H1 (cell line): Measurements from ENCODE around the gene SELENOV. TPM values are rescaled to one million over a fixed set of nuclear protein-coding genes. Genes with fewer than 3 reads are reported as not detected.
A peak's percentile ranks its signal among the peaks of the same experiment; 100 is the strongest.

ENCODE experiments used
- EZH2 ChIP-seq: fragments of 200-600 bp; sonication (generic); IDR thresholded peaks from 2 replicates; pipeline ENCODE4 v1.7.1; 2012; ENCODE audit warnings: low read depth, mild to moderate bottlenecking, moderate library complexity, low read length, inconsistent platforms; ENCODE audit not compliant: severe bottlenecking
- GABPA ChIP-seq: IDR thresholded peaks from 2 replicates; pipeline ENCODE4 v1.6.1; 2011; ENCODE audit warnings: mild to moderate bottlenecking, low read length, moderate library complexity, borderline replicate concordance; ENCODE audit not compliant: insufficient read depth
- KDM1A ChIP-seq: fragments of 200-600, 300-600 bp; sonication (generic); IDR thresholded peaks from 2 replicates; pipeline ENCODE4 v1.7.1; 2016; ENCODE audit warnings: mild to moderate bottlenecking, low read length, borderline replicate concordance
- RBBP5 ChIP-seq: IDR thresholded peaks from 2 replicates; pipeline ENCODE4 v1.7.1; 2012; ENCODE audit warnings: low read depth, mild to moderate bottlenecking, inconsistent platforms, low read length, moderate library complexity, borderline replicate concordance
- polyA plus RNA-seq, 7 experiments: library from polyadenylated mRNA; depleted of rRNA in 3 of 7; stranded (reverse) in 5 of 7; unstranded in 2 of 7; fragments of >200 nt in 5 of 7; fragments of 200-250 nt in 2 of 7; gene quantifications; 1 replicate in 5 of 7; 2 replicates in 1 of 7; 4 replicates in 1 of 7; pipeline versions ENCODE4 v1.2.1 to v1.2.3, GENCODE V29; 2011 to 2013; ENCODE audit warnings: missing spikeins in 2 of 7, mixed read lengths in 2 of 7
- total RNA-seq: library from RNA; stranded (reverse); fragmentation: NEBNext Ultra II Directional; extraction: Animal tissue kit (Norgen Biotek cat#: 25700); gene quantifications from 2 replicates; pipeline ENCODE4 v1.2.1, GENCODE V29; 2021

Gene SELENOV
- total and polyA plus RNA-seq, 2 of the 8 experiments (the other 6 are each of a cell fraction or from before 2014, with no cell fraction given): 8.4 to 10.7 TPM

DNA sequence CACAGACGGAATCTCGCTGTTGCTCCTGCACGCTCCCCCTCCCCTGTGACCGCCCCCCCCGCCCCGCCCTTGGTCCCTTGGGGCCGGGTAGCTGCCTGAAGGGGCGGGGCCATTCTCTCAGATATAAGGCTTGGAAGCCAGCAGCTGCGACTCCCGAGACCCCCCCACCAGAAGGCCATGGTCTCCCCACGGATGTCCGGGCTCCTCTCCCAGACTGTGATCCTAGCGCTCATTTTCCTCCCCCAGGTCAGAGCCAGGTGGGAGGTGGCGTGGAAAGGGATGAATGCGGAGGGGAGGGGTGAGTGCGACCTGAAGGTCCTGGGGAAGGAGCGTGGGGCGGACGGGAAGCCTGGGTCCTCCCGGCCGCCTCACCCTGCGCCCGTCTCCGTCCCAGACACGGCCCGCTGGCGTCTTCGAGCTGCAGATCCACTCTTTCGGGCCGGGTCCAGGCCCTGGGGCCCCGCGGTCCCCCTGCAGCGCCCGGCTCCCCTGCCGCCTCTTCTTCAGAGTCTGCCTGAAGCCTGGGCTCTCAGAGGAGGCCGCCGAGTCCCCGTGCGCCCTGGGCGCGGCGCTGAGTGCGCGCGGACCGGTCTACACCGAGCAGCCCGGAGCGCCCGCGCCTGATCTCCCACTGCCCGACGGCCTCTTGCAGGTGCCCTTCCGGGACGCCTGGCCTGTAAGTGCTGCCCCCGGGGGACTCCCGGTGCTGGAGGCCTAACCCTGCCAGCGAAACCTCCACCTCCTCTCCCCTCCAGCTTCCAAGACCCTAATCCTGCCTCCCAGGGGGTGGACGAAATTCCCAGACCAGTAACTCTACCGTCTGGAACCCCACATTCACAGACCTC, 15.9 kb upstream of the SELENOV start, which contains the start of gene DLL3 (continued):
- TF ChIP-seq GABPA (no peak), KDM1A (peak; percentile 24; the same call in 1 of the 2 replicates), RBBP5 (0 out of 2 replicates have a peak, but pooled peaks have one; percentile 31), EZH2 (peak; percentile 62)
